B cell (primary cell): ENCODE data around the gene ZNF592. TPM values are rescaled to one million over a fixed set of nuclear protein-coding genes. Genes with fewer than 3 reads are reported as not detected.

Experiments used
- ATAC-seq: fragments of 200-7000 bp; cut with Tn5 transposase; one replicate; pipeline ENCODE4 v1.10.0; 2021; ENCODE audit warnings: low read depth, mild to moderate bottlenecking, moderate number of reproducible peaks, moderate library complexity
- CTCF ChIA-PET: fragments of 350-600 bp; sonication (Branson Sonifier 250); formaldehyde crosslinking; loops from one replicate; lab custom pipeline; 2021; ENCODE audit warnings: antibody characterized with exemption, inconsistent platforms; lab: Charles Lee
- POLR2A ChIA-PET: fragments of 350-600 bp; sonication (Branson Sonifier 250); formaldehyde crosslinking; loops from one replicate; lab custom pipeline; 2021; ENCODE audit warnings: antibody characterized with exemption; lab: Charles Lee
- DNase-seq: peaks from one replicate; pipeline ENCODE4 v3.0.0; 2013
- H2AFZ ChIP-seq: 2 replicates; pipeline ENCODE4 v1.6.1; 2012; ENCODE audit warnings: mild to moderate bottlenecking, low read depth, low read length; ENCODE audit not compliant: insufficient read depth, poor library complexity, severe bottlenecking
- H3K27ac ChIP-seq, 2 donors: 1 replicate in 1 of 2; 2 replicates in 1 of 2; pipeline ENCODE4 v1.5.1; 2012 to 2013; ENCODE audit warnings: low read length in 2 of 2, mild to moderate bottlenecking in 2 of 2, moderate library complexity in 1 of 2
- H3K27me3 ChIP-seq, 4 experiments: fragments of 200-600 bp in 1 of 4; sonication (generic) in 1 of 4; replicated peaks in 1 of 4; 1 replicate in 2 of 4; 2 replicates in 2 of 4; pipeline versions ENCODE4 v1.6.1 to v1.7.0; 2013 to 2016; ENCODE audit warnings: low read length in 3 of 4, mild to moderate bottlenecking in 2 of 4, mixed read lengths in 1 of 4, moderate library complexity in 1 of 4; ENCODE audit not compliant: insufficient read depth in 4 of 4, control insufficient read depth in 3 of 4; ENCODE audit errors: control extremely low read depth in 1 of 4
- H3K36me3 ChIP-seq, 2 experiments: replicated peaks in 1 of 2; 1 replicate in 1 of 2; 2 replicates in 1 of 2; pipeline versions ENCODE4 v1.6.1 to v1.7.1; 2013; ENCODE audit warnings: low read length in 1 of 2; ENCODE audit not compliant: insufficient read depth in 2 of 2, control insufficient read depth in 1 of 2; ENCODE audit errors: control extremely low read depth in 1 of 2, extremely low read depth in 1 of 2
- H3K4me1 ChIP-seq, 2 donors: fragments of 200-600 bp in 1 of 2; sonication (generic) in 1 of 2; 1 replicate in 1 of 2; 2 replicates in 1 of 2; pipeline versions ENCODE4 v1.5.1 to v1.6.1; 2013 to 2017; ENCODE audit warnings: low read length in 2 of 2; ENCODE audit not compliant: control insufficient read depth in 2 of 2, insufficient read depth in 2 of 2
- H3K4me2 ChIP-seq: replicated peaks from 2 replicates; pipeline ENCODE3; 2012; ENCODE audit warnings: mild to moderate bottlenecking, low read depth, low read length; ENCODE audit not compliant: poor library complexity, severe bottlenecking
- H3K4me3 ChIP-seq, 5 experiments: fragments of 200-600 bp in 1 of 5; sonication (generic) in 1 of 5; 1 replicate in 3 of 5; 2 replicates in 2 of 5; pipeline versions ENCODE4 v1.5.1 to v1.7.0; 2011 to 2016; ENCODE audit warnings: low read length in 4 of 5, mild to moderate bottlenecking in 4 of 5, low read depth in 2 of 5, control low read depth in 1 of 5, moderate library complexity in 1 of 5; ENCODE audit not compliant: insufficient read depth in 1 of 5; ENCODE audit errors: control extremely low read depth in 1 of 5, extremely low read depth in 1 of 5
- H3K79me2 ChIP-seq: fragments of 200-600 bp; sonication (generic); one replicate; pipeline ENCODE4 v1.6.0; 2016; ENCODE audit warnings: low read length; ENCODE audit not compliant: control insufficient read depth, insufficient read depth
- H3K9ac ChIP-seq: fragments of 200-600 bp; sonication (generic); 2 replicates; pipeline ENCODE4 v1.6.1; 2017; ENCODE audit warnings: mild to moderate bottlenecking, low read length, moderate library complexity
- H3K9me3 ChIP-seq, 3 donors: one replicate each; pipeline versions ENCODE4 v1.6.1 to v1.7.1; 2013; ENCODE audit warnings: low read length in 2 of 3; ENCODE audit not compliant: control insufficient read depth in 2 of 3, insufficient read depth in 1 of 3; ENCODE audit errors: control extremely low read depth in 1 of 3
- H4K20me1 ChIP-seq: 2 replicates; pipeline ENCODE4 v1.6.0; 2012; ENCODE audit warnings: mild to moderate bottlenecking, low read length; ENCODE audit not compliant: insufficient read depth, control insufficient read depth, poor library complexity, severe bottlenecking
- H3K27ac Mint-ChIP-seq: one replicate; pipeline ENCODE4 v1.8.0; 2021; ENCODE audit warnings: mixed read lengths
- H3K27me3 Mint-ChIP-seq: one replicate; pipeline ENCODE4 v1.8.0; 2021; ENCODE audit warnings: mixed read lengths
- H3K4me1 Mint-ChIP-seq: one replicate; pipeline ENCODE4 v1.8.0; 2021; ENCODE audit warnings: mixed read lengths
- H3K4me3 Mint-ChIP-seq: one replicate; pipeline ENCODE4 v1.8.0; 2021; ENCODE audit warnings: mixed read lengths
- H3K9me3 Mint-ChIP-seq: one replicate; pipeline ENCODE4 v1.8.0; 2022; ENCODE audit warnings: mixed read lengths; ENCODE audit not compliant: insufficient read depth
- CTCF ChIP-seq: fragments of 200-600 bp; IDR thresholded peaks from one replicate; pipeline ENCODE4 v1.8.0; 2022; ENCODE audit warnings: antibody characterized with exemption, mild to moderate bottlenecking
- EZH2 ChIP-seq: IDR thresholded peaks from 2 replicates; pipeline ENCODE4 v1.6.1; 2012; ENCODE audit warnings: borderline replicate concordance, low read depth, mild to moderate bottlenecking, moderate library complexity, low read length; ENCODE audit not compliant: insufficient read depth, poor library complexity, severe bottlenecking
- WGBS: methylation state at CpG from one replicate; pipeline ENCODE4 v1.1.5; 2013; ENCODE audit warnings: missing lambda C conversion rate; ENCODE audit not compliant: insufficient coverage; 5-methylcytosine and 5-hydroxymethylcytosine counted together
- intact Hi-C: fragments of 100-400 bp; cut with micrococcal nuclease; formaldehyde crosslinking; loops from one replicate; pipeline ENCODE4 v1.10.0; 2022
- polyA plus RNA-seq: library from polyadenylated mRNA; depleted of rRNA; stranded (reverse); fragments of >200 nt; gene quantifications from 2 replicates; pipeline ENCODE4 v1.2.3, GENCODE V29; 2012
- total RNA-seq, 2 donors: library from RNA; stranded (reverse); fragments of 120-200 nt in 1 of 2; gene quantifications; 1 replicate in 1 of 2; 2 replicates in 1 of 2; pipeline versions ENCODE4 v1.2.3 to v1.2.4, GENCODE V29; 2013 to 2022

Gene ZNF592
- total and polyA plus RNA-seq, 2 donors (not counting 1 experiment from before 2014, with no cell fraction given), result 35.8 to 64.4 TPM

GRCh38 chr15:84816694-84817465 lies 68.5 kb downstream of the ZNF592 start, which contains the start of gene ALPK3:
ALPK3 (plus strand) TSS chr15:84817356; CDS start chr15:84817453, 97 bp downstream.
- peak; percentile 10 for ATAC-seq
- H3K79me2 ChIP-seq, result no peaks in the 10 kb centered on the region
- peak; percentile 11 for DNase-seq
- WGBS, result 34% methylated on average over 63 of the region's 63 CpGs
- H3K4me3 ChIP-seq, result no peak within 1 kb of the TSS
- no peak within 1 kb of the TSS for H3K27ac Mint-ChIP-seq
- no peaks in the 10 kb centered on the region for H3K9me3 ChIP-seq
- H3K27me3 Mint-ChIP-seq, result peaks cover 20% of the 10 kb centered on the region
- ChIA-PET CTCF (no interaction called here), POLR2A (no interaction called here)
- no peak for TF ChIP-seq EZH2
- no peak for TF ChIP-seq CTCF
- no peak within 1 kb of the TSS for H3K9ac ChIP-seq
- H3K4me2 ChIP-seq, result peak within 1 kb of the TSS; percentile 28
- H3K4me1 ChIP-seq, result peaks cover 3 to 4% of the 10 kb centered on the region in 2 donors
- H3K4me3 Mint-ChIP-seq, result no peak within 1 kb of the TSS
- H4K20me1 ChIP-seq, result no peaks in the 10 kb centered on the region
- intact Hi-C loops, result no loop called here
- no peak within 1 kb of the TSS for H2AFZ ChIP-seq
- H3K4me1 Mint-ChIP-seq, result peaks cover 5% of the 10 kb centered on the region
- no peaks in the 10 kb centered on the region for H3K9me3 Mint-ChIP-seq
- no peaks in the 10 kb centered on the region for H3K36me3 ChIP-seq
- H3K27ac ChIP-seq, result no peak within 1 kb of the TSS
- peaks cover 0 to 21% (median 10%) of the 10 kb centered on the region in 4 experiments for H3K27me3 ChIP-seq

GRCh38 chr15:84817466-84818081 lies 69.2 kb downstream of the ZNF592 start:
- ChIA-PET CTCF (no interaction called here), POLR2A (no interaction called here)
- Mint-ChIP-seq H3K9me3 (no peaks in the 10 kb centered on the region), H3K27me3 (peaks cover 20% of the 10 kb centered on the region), H3K27ac (no peak overlapping the region), H3K4me3 (no peak overlapping the region), H3K4me1 (peaks cover 5% of the 10 kb centered on the region)
- Histone ChIP-seq H3K9ac (no peak overlapping the region), H3K4me2 (no peak overlapping the region), H3K4me1 (peaks cover 3 to 4% of the 10 kb centered on the region in 2 donors), H3K4me3 (no peak overlapping the region), H3K36me3 (no peaks in the 10 kb centered on the region), H3K79me2 (no peaks in the 10 kb centered on the region), H4K20me1 (no peaks in the 10 kb centered on the region), H2AFZ (no peak overlapping the region), H3K27me3 (peaks cover 0 to 21% (median 10%) of the 10 kb centered on the region in 4 experiments), H3K9me3 (no peaks in the 10 kb centered on the region), H3K27ac (no peak overlapping the region)
- no peak for ATAC-seq
- no peak for DNase-seq
- TF ChIP-seq CTCF (no peak), EZH2 (no peak)
- WGBS, result 57% methylated on average over 24 of the region's 27 CpGs
- intact Hi-C loops, result no loop called here
